Aorta (tissue), 5 donors: ENCODE results near the gene RALB. TPM values are rescaled to one million over a fixed set of nuclear protein-coding genes. Genes with fewer than 3 reads are reported as not detected.

Experiments used
- ATAC-seq: fragments of 200-7000 bp; cut with Tn5 transposase; one replicate; pipeline ENCODE4 v1.9.1; 2022; ENCODE audit warnings: moderate library complexity; ENCODE audit not compliant: low FRiP score
- DNase-seq, 2 donors: peaks; one replicate each; pipeline ENCODE4 v3.0.0-alpha.2; 2020
- H3K27ac ChIP-seq, 2 donors: one replicate each; pipeline ENCODE4 v1.5.1; 2013; ENCODE audit warnings: low read length in 2 of 2, mild to moderate bottlenecking in 2 of 2, moderate library complexity in 2 of 2, control low read depth in 1 of 2, inconsistent platforms in 1 of 2, low read depth in 1 of 2
- H3K27me3 ChIP-seq, 2 donors: one replicate each; pipeline ENCODE4 v1.6.1; 2013; ENCODE audit warnings: control low read depth in 1 of 2, low read length in 1 of 2, mild to moderate bottlenecking in 1 of 2, moderate library complexity in 1 of 2; ENCODE audit not compliant: insufficient read depth in 2 of 2, control insufficient read depth in 1 of 2
- H3K36me3 ChIP-seq, 2 donors: one replicate each; pipeline ENCODE4 v1.6.1; 2013; ENCODE audit warnings: control low read depth in 1 of 2, low read length in 1 of 2, mild to moderate bottlenecking in 1 of 2; ENCODE audit not compliant: insufficient read depth in 2 of 2, control insufficient read depth in 1 of 2
- H3K4me1 ChIP-seq, 2 donors: one replicate each; pipeline ENCODE4 v1.6.1; 2013; ENCODE audit warnings: low read length in 2 of 2, control low read depth in 1 of 2, mild to moderate bottlenecking in 1 of 2, moderate library complexity in 1 of 2; ENCODE audit not compliant: insufficient read depth in 2 of 2, control insufficient read depth in 1 of 2
- H3K4me3 ChIP-seq, 2 donors: one replicate each; pipeline ENCODE4 v1.5.1; 2013; ENCODE audit warnings: low read length in 2 of 2, control low read depth in 1 of 2, mild to moderate bottlenecking in 1 of 2
- H3K9me3 ChIP-seq: one replicate; pipeline ENCODE4 v1.6.1; 2013; ENCODE audit warnings: mild to moderate bottlenecking, low read length; ENCODE audit not compliant: control insufficient read depth
- WGBS, 2 donors: extraction: QIAGEN DNeasy Blood & Tissue Kit; methylation state at CpG; one replicate each; pipeline ENCODE4 v1.1.7; 2013; 5-methylcytosine and 5-hydroxymethylcytosine counted together
- intact Hi-C, 2 donors: fragments of 100-400 bp; cut with DNase I; formaldehyde crosslinking; loops; one replicate each; pipeline versions ENCODE4 v1.14.2 to v1.15.0; 2022
- polyA plus RNA-seq, 2 donors: library from polyadenylated mRNA; stranded (reverse); fragments of 200-250 nt; gene quantifications; one replicate each; pipeline ENCODE4 v1.2.3, GENCODE V29; 2013
- total RNA-seq, 2 donors: library from RNA; stranded (reverse); fragmentation: NEBNext Ultra II Directional; extraction: Animal tissue kit (Norgen Biotek cat#: 25700); gene quantifications; one replicate each; pipeline ENCODE4 v1.2.1, GENCODE V29; 2021
- donor health status: healthy with polysubstance abuse.
- donor health status: Bipolar disorder and iron deficiency.
- donor health status: DM: no; HTN: no; CAD: no.
- donor health status: DM: no; HTN: no; CAD: no.
- donor health status: DM: yes; HTN: yes; CAD: no.

Gene RALB
- total and polyA plus RNA-seq, 4 donors = 43.3 to 80.3 (median 50.1) TPM

DNA sequence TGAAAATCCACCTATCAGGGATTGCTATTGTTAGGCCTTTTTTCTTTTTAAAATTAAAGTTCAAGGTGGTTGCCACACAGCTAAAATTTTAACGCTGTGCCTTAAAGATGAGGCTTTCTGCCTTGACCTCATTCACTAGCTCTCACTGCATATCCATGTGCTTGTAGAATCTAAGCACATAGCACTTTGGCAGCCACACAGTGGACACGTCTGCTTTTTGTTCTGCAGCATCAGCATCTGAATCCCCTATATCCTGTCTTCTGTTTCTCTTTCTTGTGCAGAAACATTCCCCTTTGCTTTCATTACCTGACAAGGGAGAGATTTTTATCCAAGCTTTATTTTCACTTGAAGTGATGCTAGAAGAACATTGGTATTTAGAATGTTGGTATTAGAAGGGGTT is 38.1 kb downstream of the RALB start:
- intact Hi-C loops = no loop called here
- H3K9me3 ChIP-seq = no peaks in the 10 kb centered on the region
- WGBS, 2 donors = 79 to 86% methylated on average over 2 of the region's 2 CpGs
- no peaks in the 10 kb centered on the region for H3K4me1 ChIP-seq
- DNase-seq (no peak), ATAC-seq (no peak)
- H3K4me3 ChIP-seq = no peak overlapping the region
- H3K27ac ChIP-seq = no peak overlapping the region
- peaks cover 3 to 4% of the 10 kb centered on the region in 2 donors for H3K36me3 ChIP-seq
- H3K27me3 ChIP-seq = no peaks in the 10 kb centered on the region

DNA sequence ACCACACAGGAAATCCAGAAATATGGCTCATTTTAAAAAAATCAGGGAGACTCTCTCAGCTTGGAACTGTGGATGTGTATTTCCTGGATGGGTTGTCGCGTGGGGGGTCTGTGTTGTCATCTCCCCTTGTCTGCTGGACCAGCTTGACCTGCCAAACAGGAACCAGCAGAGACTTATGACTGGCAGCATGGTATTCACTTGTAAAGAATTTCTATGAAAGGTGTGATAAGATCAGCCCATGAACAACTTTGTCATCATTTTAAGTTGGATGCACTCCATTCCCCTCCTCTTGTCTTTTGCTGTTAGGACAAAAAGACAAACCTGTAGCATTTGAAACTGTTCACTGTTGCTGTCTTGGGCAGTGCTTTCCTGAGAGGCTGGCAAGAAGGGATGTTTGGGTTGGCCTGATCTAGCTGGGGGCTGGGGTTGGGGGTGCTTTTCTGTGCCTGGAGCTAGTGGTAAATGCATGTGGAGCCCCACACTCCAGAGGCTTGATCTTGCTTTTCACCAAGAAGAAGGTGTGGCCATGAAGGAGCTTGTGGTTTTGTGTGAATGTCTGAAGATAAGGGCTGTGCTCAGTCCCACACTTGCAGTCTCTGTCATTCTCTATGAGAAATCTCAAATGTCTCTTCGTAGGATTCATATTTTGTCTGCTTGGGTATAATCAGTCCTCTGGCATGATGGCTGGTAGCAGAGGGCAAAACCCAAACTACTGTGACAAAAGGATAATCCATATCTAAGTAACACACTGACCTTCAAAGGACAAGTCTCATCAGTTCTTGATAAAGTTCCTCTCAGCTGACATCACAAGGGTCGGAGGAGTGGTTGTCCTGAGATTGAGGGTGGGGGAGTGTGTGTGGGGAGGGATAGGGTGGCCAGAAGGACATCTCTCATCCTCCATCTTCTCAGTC is 39.0 kb downstream of the RALB start:
- H3K4me3 ChIP-seq = no peak overlapping the region
- peaks cover 3 to 4% of the 10 kb centered on the region in 2 donors for H3K36me3 ChIP-seq
- H3K27ac ChIP-seq = no peak overlapping the region
- no peak for DNase-seq
- WGBS, 2 donors = 81 to 82% methylated on average over 4 of the region's 4 CpGs
- no peaks in the 10 kb centered on the region for H3K9me3 ChIP-seq
- H3K27me3 ChIP-seq = no peaks in the 10 kb centered on the region
- H3K4me1 ChIP-seq = no peaks in the 10 kb centered on the region
- intact Hi-C loops = no loop called here
- no peak for ATAC-seq

- intact Hi-C loops = no loop called here
- Histone ChIP-seq H3K36me3 (peaks cover 3 to 4% of the 10 kb centered on the region in 2 donors), H3K9me3 (no peaks in the 10 kb centered on the region), H3K4me3 (no peak overlapping the region), H3K27me3 (no peaks in the 10 kb centered on the region), H3K4me1 (no peaks in the 10 kb centered on the region), H3K27ac (no peak overlapping the region)
- ATAC-seq = no peak
- DNase-seq = no peak
- WGBS, 2 donors = 66 to 68% methylated on average over 5 of the region's 5 CpGs
These were observed 40.7 kb downstream of the RALB start for GRCh38 chr2:120293096-120294007.

GRCh38 chr2:120294008-120294340 is 41.3 kb downstream of the RALB start:
- DNase-seq (no peak), ATAC-seq (no peak)
- intact Hi-C loops = no loop called here
- H3K4me1 ChIP-seq = no peaks in the 10 kb centered on the region
- H3K27ac ChIP-seq = no peak overlapping the region
- no peaks in the 10 kb centered on the region for H3K27me3 ChIP-seq
- H3K4me3 ChIP-seq = no peak overlapping the region
- no peaks in the 10 kb centered on the region for H3K9me3 ChIP-seq
- peaks cover 3 to 4% of the 10 kb centered on the region in 2 donors for H3K36me3 ChIP-seq
- 76 to 77% methylated on average over 3 of the region's 3 CpGs for WGBS, 2 donors

DNA sequence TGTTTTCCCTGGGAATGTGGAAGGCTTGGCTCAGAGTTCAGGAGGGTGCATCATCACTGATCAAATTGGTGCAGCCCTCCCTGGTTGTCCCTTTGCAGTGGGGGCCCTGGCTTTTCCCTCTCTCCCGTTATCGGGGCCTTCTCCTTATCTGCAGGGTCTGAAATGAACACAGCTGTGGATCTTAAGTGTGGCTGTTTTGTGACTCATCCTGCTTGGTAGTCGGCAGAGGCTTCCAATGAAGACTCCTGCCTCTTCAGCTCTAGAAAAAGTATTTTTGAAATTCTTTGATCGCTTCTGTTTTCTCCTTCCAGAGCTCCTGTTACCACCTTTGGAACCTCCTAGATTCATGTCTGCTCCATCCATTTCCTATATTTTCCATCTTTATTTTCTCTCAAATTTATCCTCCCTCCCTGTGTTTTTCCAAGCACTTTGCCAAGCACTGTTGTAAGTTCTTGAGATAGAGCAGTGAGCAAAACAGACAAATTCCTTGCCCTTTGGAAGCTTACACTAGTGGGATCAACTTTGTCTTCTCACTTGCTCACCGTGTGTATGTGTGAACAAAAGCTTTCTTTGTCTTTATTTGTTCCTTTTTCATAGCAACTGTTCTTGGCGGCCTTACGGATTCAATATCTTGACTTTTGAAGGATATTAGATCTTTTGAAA is 45.7 kb downstream of the RALB start:
- intact Hi-C loops = no loop called here
- Histone ChIP-seq H3K36me3 (no peaks in the 10 kb centered on the region), H3K27me3 (no peaks in the 10 kb centered on the region), H3K4me3 (no peak overlapping the region), H3K27ac (no peak overlapping the region), H3K4me1 (no peaks in the 10 kb centered on the region), H3K9me3 (no peaks in the 10 kb centered on the region)
- DNase-seq (no peak), ATAC-seq (no peak)
- 84 to 88% methylated on average over 7 of the region's 7 CpGs for WGBS, 2 donors

- intact Hi-C loops = no loop called here
- Histone ChIP-seq H3K4me3 (no peak overlapping the region), H3K9me3 (no peaks in the 10 kb centered on the region), H3K4me1 (no peaks in the 10 kb centered on the region), H3K36me3 (no peaks in the 10 kb centered on the region), H3K27me3 (no peaks in the 10 kb centered on the region), H3K27ac (no peak overlapping the region)
- DNase-seq (no peak), ATAC-seq (no peak)
- 96 to 97% methylated on average over 9 of the region's 9 CpGs for WGBS, 2 donors
These were observed 46.4 kb downstream of the RALB start for GRCh38 chr2:120299004-120299403.

GRCh38 chr2:120299561-120299960 is 46.9 kb downstream of the RALB start:
- intact Hi-C loops = no loop called here
- WGBS, 2 donors = 95% methylated on average over 6 of the region's 6 CpGs
- Histone ChIP-seq H3K4me1 (no peaks in the 10 kb centered on the region), H3K27ac (no peak overlapping the region), H3K27me3 (no peaks in the 10 kb centered on the region), H3K9me3 (no peaks in the 10 kb centered on the region), H3K36me3 (no peaks in the 10 kb centered on the region), H3K4me3 (no peak overlapping the region)
- DNase-seq (no peak), ATAC-seq (no peak)

GRCh38 chr2:120300385-120300784 is 47.7 kb downstream of the RALB start:
- H3K36me3 ChIP-seq = no peaks in the 10 kb centered on the region
- 88 to 89% methylated on average over 10 of the region's 10 CpGs for WGBS, 2 donors
- H3K9me3 ChIP-seq = no peaks in the 10 kb centered on the region
- DNase-seq = no peak
- no peaks in the 10 kb centered on the region for H3K4me1 ChIP-seq
- intact Hi-C loops = no loop called here
- H3K27ac ChIP-seq = no peak overlapping the region
- no peak for ATAC-seq
- H3K4me3 ChIP-seq = no peak overlapping the region
- H3K27me3 ChIP-seq = no peaks in the 10 kb centered on the region
